GM12801 (cell line): ENCODE results near the gene TTLL8.

ENCODE experiments used
- CTCF ChIP-seq: IDR thresholded peaks from one replicate; pipeline ENCODE4 v1.5.1; 2011; ENCODE audit warnings: control low read depth; ENCODE audit not compliant: insufficient read length; ENCODE audit errors: extremely low read depth

TTLL8 gene

DNA sequence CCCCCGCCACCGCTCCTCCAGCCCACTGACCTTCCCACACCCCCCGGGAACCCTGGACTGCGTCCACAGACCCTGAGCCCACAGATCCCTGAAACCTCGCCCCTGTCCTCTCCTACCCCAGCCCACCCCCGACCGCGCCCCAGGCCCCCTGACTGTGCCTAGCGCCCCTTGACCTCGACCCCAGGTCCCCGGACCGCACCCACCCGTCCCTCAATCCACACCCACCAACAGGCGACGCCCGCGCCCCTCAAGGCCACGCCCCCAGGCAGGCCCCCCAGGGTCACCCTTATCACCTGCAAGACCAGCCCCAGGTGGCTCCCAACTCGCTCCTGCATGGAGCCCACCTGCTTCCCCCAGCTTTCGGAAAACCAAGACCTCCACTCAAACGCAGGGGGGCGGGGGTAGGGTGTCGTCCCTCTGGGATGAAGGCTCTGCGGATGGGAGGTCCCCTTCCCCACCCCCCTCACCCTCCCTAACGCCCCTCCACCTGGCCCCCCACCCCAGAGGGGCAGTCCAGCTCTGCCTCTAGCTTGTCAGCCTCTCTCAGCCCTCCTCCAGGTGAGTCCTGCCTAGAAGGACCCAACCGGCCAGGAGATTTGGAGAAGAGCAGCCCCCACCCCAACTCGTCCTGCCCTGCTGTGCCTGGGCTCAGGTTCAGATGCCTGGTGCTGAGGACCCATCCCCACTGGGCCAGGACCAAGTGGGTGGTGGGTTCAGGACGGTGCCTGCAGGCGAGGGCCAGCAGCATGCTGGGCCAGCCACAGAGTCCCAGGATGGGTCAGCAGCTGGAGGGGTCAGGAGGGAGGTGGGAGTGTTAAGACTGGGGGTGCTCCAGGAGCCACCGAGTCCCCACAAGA, 42.4 kb downstream of the TTLL8 start:
- no peak for TF ChIP-seq CTCF

- no peak for TF ChIP-seq CTCF
Measured at GRCh38 chr22:50014655-50015401, 43.3 kb downstream of the TTLL8 start.

- no peak for TF ChIP-seq CTCF
Measured at GRCh38 chr22:50014053-50014501, 44.0 kb downstream of the TTLL8 start.

- no peak for TF ChIP-seq CTCF
Measured at GRCh38 chr22:50012211-50013181, 45.6 kb downstream of the TTLL8 start, which contains the start of gene IL17REL. IL17REL (minus strand) TSS chr22:50012765; CDS start chr22:50012646, 119 bp downstream.

GRCh38 chr22:50011447-50012210, 46.5 kb downstream of the TTLL8 start:
- TF ChIP-seq CTCF, result no peak

GRCh38 chr22:50010676-50011446, 47.2 kb downstream of the TTLL8 start:
- TF ChIP-seq CTCF, result no peak
